GM10847 (cell line): Measurements from ENCODE around the gene SRRM2.

Source experiments
- POLR2A ChIP-seq: IDR thresholded peaks from 2 replicates; pipeline ENCODE4 v1.6.1; 2011; ENCODE audit not compliant: insufficient read length; ENCODE audit errors: extremely low read depth

Gene SRRM2

DNA sequence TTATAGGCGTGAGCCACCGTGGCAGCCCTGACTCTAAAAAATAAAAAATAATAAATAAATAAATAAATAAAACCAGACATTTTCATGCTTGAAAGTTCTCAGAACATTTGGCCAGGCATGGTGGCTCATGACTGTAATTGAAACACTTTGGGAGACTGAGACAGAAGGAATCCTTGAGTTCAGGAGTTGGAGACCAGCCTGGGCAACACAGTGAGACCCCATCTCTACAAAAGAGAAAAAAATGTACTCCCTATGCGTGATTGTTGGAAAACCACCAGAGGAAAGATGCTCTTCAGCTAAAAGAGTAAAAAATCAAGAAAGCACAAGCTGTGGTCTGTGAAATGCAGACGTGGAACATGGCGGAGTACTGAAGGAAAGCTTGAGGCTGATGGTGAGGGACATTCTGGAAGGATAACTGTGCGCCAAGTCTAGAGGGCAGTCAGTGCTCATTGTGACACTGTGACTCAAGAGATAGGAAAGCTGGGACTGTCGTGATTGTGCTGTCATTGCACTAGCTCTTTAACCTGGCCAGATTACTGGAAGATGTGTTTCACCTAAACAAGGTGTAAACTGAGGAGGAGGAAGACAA lies 28.3 kb upstream of the SRRM2 start:
- TF ChIP-seq POLR2A, result no peak

- TF ChIP-seq POLR2A, result no peak
Observed at GRCh38 chr16:2724816-2725348, 27.6 kb upstream of the SRRM2 start.

GRCh38 chr16:2726923-2727322 lies 25.5 kb upstream of the SRRM2 start:
- no peak for TF ChIP-seq POLR2A

DNA sequence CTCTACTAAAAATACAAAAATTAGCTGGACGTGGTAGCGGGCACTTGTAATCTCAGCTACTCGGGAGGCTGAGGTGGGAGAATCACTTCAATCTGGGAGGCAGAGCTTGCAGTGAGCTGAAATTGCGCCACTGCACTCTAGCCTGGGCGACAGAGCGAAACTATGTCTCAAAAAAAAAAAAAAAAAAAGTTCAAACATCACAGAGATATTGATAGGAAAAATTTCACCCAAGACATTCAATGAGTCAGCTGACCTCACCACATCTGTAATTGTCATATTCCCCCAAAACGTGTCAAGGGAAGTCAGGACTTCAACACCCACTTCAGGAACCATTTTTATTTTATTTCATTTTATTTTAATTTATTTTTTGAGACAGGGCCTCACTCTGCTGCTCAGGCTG lies 24.4 kb upstream of the SRRM2 start:
- TF ChIP-seq POLR2A, result no peak

DNA sequence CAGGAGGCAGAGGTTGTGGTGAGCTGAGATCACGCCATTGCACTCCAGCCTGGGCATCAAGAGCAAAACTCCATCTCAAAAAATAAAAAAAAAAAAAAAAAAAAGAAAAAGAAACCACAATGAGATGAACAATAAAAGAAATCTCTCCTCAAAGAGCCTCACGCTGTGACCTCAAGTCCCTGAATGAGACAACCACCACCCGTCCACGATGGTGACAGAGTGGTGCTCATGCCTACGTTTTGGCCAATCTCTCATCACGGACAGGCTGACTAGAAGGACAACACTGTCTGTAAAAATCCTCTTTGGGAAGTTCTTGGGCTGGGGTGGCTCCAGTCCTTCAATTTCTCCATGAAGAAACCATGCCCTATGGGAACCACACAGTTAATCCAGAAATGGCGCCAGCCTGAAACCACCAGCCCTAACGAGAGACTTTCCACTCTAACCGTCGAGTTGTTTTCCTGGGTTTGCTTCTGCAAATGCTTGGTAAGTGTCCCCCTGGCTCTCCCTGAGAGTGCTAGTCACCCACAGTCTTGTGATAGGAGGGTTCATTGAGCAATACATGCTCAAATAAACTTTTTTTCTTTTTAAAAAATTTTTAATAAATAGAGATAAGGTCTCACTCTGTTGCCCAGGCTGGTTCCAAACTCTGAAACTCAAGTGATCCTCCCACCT lies 17.5 kb upstream of the SRRM2 start:
- TF ChIP-seq POLR2A, result no peak

DNA sequence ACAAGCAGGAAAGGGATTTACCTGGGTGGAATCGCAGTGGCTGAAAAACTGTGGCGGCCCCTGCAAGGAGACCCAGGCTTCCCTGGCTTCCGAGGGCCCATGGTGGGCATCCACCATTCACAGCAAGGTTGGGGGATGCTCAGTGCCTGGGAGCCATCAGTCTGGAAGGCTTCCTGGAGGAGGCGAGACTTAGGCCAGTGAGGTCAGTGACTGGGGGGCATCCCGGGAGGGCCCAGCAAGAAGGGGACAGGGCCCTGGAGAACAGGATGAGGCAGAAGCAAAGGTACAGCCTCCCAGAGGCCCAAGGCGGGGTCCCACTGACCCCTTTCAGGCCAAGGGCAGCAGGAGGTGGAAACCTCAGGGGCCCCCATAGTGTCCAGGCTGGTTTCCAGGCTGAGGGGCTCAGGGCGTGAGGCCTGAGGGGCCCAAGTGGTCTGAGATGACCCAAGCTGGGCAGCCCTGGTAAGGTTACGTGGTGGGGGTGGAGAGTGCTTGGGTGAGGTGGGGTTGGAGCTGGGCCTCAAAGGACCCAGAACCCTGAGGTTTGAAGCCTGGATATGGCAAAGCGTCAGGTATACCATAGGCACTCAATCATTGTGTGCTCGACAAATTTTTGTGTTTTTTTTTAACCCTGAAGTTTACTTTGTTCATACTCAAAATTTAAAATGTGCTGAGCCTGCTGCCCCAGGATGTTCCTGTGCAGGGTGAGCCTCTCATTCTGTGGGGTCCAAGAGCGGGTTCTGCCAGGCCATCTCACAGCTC lies 15.8 kb upstream of the SRRM2 start:
- no peak for TF ChIP-seq POLR2A

GRCh38 chr16:2737238-2737605 lies 15.2 kb upstream of the SRRM2 start:
- TF ChIP-seq POLR2A, result no peak

DNA sequence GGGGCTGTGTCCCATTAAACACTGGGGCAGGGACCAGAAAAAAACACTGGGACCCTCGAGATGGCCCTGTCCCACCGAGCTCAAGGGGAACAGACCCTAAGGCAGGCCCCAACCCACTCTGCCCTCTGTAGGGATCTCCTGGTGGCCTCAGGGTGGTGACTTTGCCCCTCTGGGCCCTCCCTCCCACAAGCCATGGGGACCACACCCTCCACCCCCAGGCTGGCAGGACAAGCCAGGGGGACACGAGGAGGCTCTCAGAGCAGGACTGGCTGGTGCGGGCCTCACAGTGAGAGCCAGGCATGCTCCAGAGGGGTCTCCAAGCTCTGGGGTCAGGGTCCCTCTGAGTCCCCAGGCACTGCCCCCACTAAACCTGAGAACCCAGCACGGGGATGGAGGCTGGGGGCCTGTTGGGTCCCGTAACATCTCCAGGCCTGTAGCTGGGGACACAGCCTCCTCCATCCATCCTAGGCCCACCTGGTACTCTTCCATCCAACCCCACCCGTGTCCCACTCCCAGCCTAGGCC lies 14.5 kb upstream of the SRRM2 start:
- TF ChIP-seq POLR2A, result no peak

- TF ChIP-seq POLR2A, result no peak
Observed at GRCh38 chr16:2738615-2739014, 13.8 kb upstream of the SRRM2 start.

DNA sequence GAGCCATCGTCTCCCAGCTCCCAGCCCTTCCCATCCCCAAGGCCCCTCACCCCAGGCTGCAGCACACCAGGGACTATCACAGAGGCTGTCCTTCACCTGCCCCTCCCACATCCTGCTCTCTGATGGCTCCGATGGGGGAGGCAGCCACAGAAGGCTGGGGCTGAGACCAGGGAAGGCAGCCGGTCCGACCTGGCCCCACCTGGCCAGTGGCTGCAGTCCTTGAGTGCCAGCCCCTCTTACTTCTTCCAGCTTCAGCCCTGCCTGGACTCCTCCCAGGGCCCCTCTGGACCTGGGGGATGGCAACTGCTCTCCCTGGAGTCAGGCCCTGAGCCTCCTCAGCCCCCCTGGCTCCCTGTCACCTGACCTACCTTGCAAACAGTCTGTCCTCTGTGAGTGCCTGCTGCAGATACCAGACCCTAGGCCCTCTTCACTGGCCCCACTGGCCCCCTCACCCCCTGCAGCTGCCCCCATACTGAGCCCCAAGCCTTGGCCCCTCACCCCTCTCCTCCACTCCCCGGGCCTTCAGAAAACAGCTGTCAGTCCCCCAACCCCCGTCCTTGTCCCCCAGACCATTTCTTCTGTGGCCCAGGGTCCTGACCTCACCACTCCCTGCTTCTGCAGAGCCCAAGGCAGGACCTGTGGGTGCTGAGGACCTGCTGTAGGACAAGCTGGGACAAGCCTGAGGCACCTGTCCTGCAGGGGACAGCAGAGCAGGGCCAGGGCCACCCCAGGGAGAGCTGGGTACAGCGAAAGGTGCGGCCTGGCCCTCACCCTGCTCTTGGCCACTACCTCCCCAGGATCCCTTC lies 12.6 kb upstream of the SRRM2 start:
- no peak for TF ChIP-seq POLR2A

DNA sequence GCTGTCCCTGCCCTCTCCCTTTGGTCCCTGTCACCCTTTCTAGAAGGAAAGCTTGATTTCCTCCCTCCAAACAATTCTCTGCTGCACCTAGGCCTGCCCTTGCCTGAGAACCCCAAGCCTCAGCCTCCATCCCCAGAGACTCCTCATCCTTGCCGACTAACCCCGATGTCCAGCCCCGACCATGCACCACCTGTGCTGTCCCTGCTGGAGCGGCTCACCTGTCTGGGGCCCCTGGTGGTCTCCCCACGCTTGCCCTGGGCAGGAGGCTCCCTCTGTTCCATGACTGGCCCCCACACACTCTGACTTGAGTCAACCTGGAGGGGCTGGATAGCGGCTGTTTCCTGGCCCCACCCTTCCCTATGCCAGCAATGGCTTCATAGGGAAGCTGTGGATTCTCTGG lies 12.0 kb upstream of the SRRM2 start:
- TF ChIP-seq POLR2A, result no peak

DNA sequence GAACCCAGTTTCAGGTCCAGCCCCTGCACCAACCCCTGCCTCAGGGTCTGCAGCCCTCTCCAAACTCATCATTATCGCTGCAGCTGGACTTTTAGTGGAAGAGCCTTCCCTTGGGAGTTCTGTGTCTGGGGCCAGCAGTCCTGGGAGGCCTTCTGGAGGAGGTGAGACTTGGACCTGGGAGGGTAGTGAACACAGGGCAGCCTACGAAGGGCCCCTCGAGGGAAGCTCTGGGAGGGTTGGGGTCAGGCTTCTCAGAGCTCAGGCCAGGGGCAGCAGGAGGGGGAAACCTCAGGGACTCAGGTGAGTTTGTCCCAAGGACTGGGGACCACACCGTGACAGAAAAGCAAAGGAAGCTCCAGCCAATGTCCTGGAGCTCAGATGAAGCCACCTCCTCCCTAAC lies 11.3 kb upstream of the SRRM2 start:
- TF ChIP-seq POLR2A, result no peak

DNA sequence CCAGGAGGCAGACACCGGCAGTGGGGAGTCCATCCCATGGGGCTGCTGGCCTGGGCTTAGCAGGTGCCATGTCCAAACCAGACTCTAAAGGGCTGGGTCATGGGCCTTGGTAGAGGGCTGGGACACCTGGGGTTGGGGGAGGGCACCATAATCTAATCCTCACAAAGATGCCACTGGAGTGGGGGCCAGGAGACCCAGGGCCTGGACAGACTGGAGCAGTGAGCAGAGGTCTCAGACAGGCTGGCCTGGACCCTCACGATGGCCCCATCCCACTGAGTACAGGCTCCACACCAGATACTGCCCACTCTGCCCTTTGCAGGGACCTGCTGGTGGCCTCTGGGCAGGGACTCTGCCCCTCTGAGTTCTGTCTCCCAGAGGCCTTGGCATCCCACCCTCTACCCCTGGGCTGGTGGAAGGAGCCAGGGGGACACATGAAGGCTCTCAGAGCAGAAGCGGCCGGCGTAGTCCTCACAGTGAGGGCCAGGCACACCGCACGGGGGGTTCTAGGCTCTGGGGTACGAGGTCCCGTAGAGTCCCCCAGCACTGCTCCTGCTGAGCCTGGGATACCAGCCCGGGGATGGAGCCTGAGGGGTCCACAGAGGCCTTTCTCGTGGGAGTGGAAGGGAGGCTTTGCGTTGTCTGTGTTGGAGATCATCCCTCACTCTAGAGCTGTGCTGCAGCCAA lies 10.0 kb upstream of the SRRM2 start:
- no peak for TF ChIP-seq POLR2A

GRCh38 chr16:2743007-2743810 lies 9.2 kb upstream of the SRRM2 start:
- no peak for TF ChIP-seq POLR2A
